Bronchial epithelial cell (primary cell): ENCODE results near the gene NMT2. TPM values are rescaled to one million over a fixed set of nuclear protein-coding genes. Genes with fewer than 3 reads are reported as not detected.

Experiments used
- DNase-seq: peaks from one replicate; pipeline ENCODE4 v3.0.0-alpha.2; 2010; ENCODE audit warnings: low read depth
- FAIRE-seq: peaks from 2 replicates; lab custom pipeline; 2011; peaks lifted over from hg19 to GRCh38; lab: Jason Lieb, UNC
- H3K27me3 ChIP-seq: 2 replicates; pipeline ENCODE4 v1.5.1; 2011; ENCODE audit warnings: low read length; ENCODE audit not compliant: control insufficient read depth, insufficient read depth
- H3K36me3 ChIP-seq: 2 replicates; pipeline ENCODE4 v1.5.1; 2011; ENCODE audit warnings: low read length; ENCODE audit not compliant: control insufficient read depth, insufficient read depth
- H3K4me3 ChIP-seq: 2 replicates; pipeline ENCODE4 v1.5.1; 2011; ENCODE audit warnings: mild to moderate bottlenecking, low read depth, low read length, control low read depth
- total RNA-seq: library from RNA; depleted of rRNA; stranded (reverse); fragments of >200 nt; gene quantifications from 2 replicates; pipeline ENCODE4 v1.2.1, GENCODE V29; 2014
- TF ChIP-seq, protein P1 (sequence below): IDR thresholded peaks from 2 replicates; pipeline ENCODE4 v1.5.1; 2011; ENCODE audit warnings: mild to moderate bottlenecking, moderate library complexity, low read length, control low read depth, inconsistent platforms; ENCODE audit not compliant: insufficient read depth, severe bottlenecking

The NMT2 gene
- total RNA-seq, 1 donor from 2014 or later = 11.1 TPM

DNA sequence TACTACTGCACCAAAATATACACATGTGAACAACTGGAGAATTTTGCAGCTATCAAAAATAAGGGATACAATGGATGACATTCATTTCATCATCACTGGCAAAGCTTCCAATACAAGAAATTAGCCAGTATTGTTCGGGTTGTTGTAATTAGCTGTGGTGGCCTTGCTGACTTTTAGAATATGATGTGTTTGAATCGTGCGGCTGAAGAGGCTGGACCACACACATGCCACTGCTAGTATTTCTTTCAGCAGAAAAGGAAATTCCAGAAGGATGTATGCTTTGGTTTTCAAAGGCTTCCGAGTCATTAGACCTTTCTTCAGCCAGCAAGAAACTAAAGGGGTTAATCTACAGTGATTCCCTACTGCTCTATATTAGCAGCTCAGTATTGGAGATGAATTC is 54.7 kb downstream of the NMT2 start:
- H3K36me3 ChIP-seq = no peaks in the 10 kb centered on the region

DNA sequence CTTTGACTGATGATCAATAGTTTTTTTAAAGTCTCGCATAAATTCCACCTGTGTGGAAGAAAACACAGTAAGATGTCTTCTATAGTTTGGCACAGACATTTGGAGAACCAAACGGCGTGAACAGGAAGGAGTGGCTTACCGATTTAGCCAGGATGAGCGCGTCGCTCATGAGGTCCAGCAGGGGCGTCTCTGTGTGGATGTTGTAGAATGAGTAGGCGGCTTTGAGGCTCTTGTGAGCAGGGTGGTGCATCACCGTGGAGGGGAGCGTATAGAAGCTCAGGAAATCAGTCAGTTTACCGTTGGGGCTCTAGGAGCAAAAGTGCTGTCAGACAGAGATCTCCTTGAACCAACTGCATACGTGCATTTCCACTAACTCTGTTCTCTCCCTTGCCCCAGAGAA is 55.8 kb downstream of the NMT2 start:
- DNase-seq (no peak), FAIRE-seq (no peak)
- Histone ChIP-seq H3K36me3 (no peaks in the 10 kb centered on the region), H3K27me3 (no peaks in the 10 kb centered on the region), H3K4me3 (no peak overlapping the region)
- TF ChIP-seq, protein P1, sequence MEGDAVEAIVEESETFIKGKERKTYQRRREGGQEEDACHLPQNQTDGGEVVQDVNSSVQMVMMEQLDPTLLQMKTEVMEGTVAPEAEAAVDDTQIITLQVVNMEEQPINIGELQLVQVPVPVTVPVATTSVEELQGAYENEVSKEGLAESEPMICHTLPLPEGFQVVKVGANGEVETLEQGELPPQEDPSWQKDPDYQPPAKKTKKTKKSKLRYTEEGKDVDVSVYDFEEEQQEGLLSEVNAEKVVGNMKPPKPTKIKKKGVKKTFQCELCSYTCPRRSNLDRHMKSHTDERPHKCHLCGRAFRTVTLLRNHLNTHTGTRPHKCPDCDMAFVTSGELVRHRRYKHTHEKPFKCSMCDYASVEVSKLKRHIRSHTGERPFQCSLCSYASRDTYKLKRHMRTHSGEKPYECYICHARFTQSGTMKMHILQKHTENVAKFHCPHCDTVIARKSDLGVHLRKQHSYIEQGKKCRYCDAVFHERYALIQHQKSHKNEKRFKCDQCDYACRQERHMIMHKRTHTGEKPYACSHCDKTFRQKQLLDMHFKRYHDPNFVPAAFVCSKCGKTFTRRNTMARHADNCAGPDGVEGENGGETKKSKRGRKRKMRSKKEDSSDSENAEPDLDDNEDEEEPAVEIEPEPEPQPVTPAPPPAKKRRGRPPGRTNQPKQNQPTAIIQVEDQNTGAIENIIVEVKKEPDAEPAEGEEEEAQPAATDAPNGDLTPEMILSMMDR = no peak

More for the DNA sequence above, 54.7 kb downstream of the NMT2 start:
- no peak for DNase-seq
- FAIRE-seq = no peak
- TF ChIP-seq, protein P1 = no peak
- Histone ChIP-seq H3K27me3 (no peaks in the 10 kb centered on the region), H3K4me3 (no peak overlapping the region)

- FAIRE-seq = no peak
- Histone ChIP-seq H3K4me3 (no peak overlapping the region), H3K36me3 (peaks cover 5% of the 10 kb centered on the region), H3K27me3 (no peaks in the 10 kb centered on the region)
- DNase-seq = peak; percentile 68
- TF ChIP-seq, protein P1 = peak; percentile 83
Observed at GRCh38 chr10:15106352-15107013, 62.0 kb downstream of the NMT2 start.

DNA sequence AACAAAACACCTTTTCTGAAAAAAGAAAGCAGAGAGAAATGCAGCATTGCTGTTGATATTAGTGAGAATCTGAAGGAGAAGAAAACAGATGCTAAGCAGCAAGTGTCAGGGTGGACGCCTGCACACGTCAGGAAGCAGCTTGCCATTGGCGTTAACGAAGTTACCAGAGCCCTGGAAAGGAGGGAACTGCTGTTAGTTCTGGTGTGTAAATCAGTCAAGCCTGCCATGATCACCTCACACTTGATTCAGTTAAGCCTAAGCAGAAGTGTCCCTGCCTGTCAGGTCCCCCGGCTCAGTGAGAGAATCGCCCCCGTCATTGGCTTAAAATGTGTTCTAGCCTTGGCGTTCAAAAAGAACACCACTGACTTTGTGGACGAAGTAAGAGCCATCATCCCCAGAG is 65.0 kb downstream of the NMT2 start:
- TF ChIP-seq, protein P1 = no peak
- Histone ChIP-seq H3K4me3 (no peak overlapping the region), H3K36me3 (peaks cover 8% of the 10 kb centered on the region)

GRCh38 chr10:15099886-15100285 is 68.6 kb downstream of the NMT2 start:
- TF ChIP-seq, protein P1 = no peak
- Histone ChIP-seq H3K36me3 (peaks cover 7% of the 10 kb centered on the region), H3K27me3 (no peaks in the 10 kb centered on the region), H3K4me3 (no peak overlapping the region)
- DNase-seq (no peak), FAIRE-seq (no peak)

More for the DNA sequence above, 65.0 kb downstream of the NMT2 start:
- DNase-seq (no peak), FAIRE-seq (peak; percentile 32)
- H3K27me3 ChIP-seq = no peaks in the 10 kb centered on the region
